ENCODE results near the gene MOXD1. TPM values are rescaled to one million over a fixed set of nuclear protein-coding genes. Genes with fewer than 3 reads are reported as not detected.

MOXD1 gene
- total and polyA plus RNA-seq, 12 donors, result 0.80 to 4.9 (median 1.9) TPM

DNA sequence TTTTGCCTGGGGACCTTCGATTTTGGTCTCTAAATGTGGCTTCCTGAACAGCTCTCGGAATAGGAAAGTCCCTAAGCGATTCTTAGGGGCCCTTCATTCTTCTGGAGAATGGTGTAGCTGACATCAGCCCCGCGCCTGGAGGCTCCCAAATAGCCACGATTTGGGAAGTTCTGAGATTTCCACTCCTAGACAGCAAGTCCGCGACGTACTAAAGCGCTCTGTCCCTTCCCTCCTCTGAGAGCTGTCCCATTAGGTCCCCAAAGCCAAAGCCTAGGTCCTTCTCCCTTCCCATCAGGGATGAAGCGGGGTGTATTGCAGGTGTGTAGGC, 756 bp downstream of the MOXD1 start:
- Histone ChIP-seq H3K27ac (peak overlapping the region in 3 of 10 donors; percentile 36 to 67 (median 39)), H3K4me1 (peaks cover 0 to 17% (median 8%) of the 10 kb centered on the region in 9 donors), H3K4me3 (peak overlapping the region; percentile 53 to 75 (median 62)), H3K27me3 (peaks cover 0 to 81% (median 43%) of the 10 kb centered on the region in 7 donors), H3K9me3 (peaks cover 0 to 6% (median 4%) of the 10 kb centered on the region in 11 donors), H3K36me3 (no peaks in the 10 kb centered on the region)
- intact Hi-C loops (cut with DNase I), result no loop called here
- no peak for DNase-seq
- ATAC-seq, result peak in 5 of 8 donors; percentile 19 to 46 (median 25)
- 18 to 22% methylated on average over 11 of the region's 11 CpGs for WGBS, 2 donors
- TF ChIP-seq, protein P1, sequence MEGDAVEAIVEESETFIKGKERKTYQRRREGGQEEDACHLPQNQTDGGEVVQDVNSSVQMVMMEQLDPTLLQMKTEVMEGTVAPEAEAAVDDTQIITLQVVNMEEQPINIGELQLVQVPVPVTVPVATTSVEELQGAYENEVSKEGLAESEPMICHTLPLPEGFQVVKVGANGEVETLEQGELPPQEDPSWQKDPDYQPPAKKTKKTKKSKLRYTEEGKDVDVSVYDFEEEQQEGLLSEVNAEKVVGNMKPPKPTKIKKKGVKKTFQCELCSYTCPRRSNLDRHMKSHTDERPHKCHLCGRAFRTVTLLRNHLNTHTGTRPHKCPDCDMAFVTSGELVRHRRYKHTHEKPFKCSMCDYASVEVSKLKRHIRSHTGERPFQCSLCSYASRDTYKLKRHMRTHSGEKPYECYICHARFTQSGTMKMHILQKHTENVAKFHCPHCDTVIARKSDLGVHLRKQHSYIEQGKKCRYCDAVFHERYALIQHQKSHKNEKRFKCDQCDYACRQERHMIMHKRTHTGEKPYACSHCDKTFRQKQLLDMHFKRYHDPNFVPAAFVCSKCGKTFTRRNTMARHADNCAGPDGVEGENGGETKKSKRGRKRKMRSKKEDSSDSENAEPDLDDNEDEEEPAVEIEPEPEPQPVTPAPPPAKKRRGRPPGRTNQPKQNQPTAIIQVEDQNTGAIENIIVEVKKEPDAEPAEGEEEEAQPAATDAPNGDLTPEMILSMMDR (IDR thresholded peaks at IDR 0.05), result no peak

DNA sequence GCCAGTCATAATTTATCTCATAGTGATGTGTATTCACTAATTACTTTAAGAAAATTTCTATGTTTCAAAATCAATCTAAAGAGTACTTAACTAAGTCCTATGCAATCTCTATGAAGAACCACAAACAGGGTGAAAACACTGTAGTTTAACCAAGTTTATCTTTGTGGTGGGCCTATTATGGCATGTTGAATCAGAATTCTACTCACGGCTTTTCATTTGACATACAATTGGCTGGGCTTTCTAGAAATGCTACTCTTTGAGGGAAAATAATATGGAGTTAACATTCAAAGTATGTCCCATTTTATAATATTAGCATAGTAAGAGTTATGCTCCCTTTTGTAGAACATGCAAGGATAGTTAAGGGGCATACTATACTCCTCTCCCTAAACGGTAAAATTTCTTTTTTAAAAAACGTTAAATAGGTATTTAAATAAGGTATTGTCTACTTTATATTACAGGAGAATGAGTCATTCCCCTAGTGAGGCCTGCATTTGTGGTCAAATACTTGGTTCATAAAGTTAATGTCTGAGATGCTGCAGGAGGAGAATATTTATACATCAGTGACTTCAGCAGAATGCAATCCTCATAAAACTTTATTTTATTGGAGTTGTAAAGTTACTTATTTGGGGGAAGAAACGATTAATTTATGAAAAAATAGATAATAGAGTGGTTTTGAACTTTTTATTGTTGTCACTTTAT, 1.8 kb downstream of the MOXD1 start:
- peaks cover 0 to 75% (median 43%) of the 10 kb centered on the region in 7 donors for H3K27me3 ChIP-seq
- H3K4me3 ChIP-seq, result peak overlapping the region in 3 of 10 donors; percentile 60 to 71 (median 69)
- TF ChIP-seq, protein P1 (IDR thresholded peaks at IDR 0.05), result no peak
- peaks cover 0 to 16% (median 14%) of the 10 kb centered on the region in 11 donors for H3K9me3 ChIP-seq
- ATAC-seq (no peak), DNase-seq (no peak)
- H3K4me1 ChIP-seq, result peaks cover 0 to 17% (median 8%) of the 10 kb centered on the region in 9 donors
- no peak overlapping the region for H3K27ac ChIP-seq
- no peaks in the 10 kb centered on the region for H3K36me3 ChIP-seq
- WGBS, 2 donors, result 69 to 74% methylated on average over 4 of the region's 4 CpGs
- intact Hi-C loops (cut with DNase I), result no loop called here

DNA sequence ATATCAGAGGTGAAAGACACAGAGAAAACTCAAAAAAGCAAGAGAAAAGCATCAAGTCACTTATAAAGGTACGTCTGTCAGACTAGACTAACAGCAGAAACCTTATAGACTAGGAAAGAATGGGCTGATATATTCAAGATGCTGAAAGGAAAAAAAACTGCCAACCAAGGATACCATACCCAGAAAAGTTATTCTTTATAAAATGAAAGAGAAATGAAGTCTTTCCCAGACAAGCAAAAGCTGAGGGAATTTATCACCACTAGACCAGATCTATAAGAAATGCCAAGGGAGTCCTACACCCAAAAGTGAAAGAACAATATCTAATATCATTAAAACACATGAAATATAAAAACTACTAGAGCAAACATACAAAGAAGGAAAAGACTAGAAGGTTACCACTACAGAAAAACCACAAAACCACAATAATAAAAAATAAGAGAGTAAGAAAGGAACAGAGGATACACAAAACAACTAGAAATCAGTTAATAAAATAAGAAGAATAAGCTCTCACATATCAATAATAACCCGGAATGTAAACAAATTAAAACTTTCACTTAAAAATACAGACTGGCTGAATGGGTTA, 6.2 kb downstream of the MOXD1 start:
- 91 to 92% methylated on average over 2 of the region's 2 CpGs for WGBS, 2 donors
- intact Hi-C loops (cut with DNase I), result no loop called here

DNA sequence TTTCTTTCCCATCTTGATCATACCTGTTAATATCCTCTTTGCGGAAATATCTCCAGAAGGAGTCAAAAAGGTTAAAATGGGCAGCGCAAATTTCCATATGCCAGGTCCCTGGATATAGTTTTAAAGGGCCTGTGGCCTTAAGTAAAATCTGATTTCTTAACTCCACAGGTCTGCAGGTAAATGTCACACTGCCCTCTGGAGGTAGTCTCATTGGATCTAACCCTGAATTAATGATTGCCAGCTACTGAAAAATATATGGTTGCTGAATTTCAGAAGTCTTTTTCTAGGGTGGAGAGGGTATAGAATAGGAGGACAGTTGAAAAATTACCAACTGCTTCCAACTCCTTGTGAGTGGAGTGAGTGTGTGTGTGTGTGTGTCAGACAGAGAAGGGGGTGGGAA, 8.5 kb downstream of the MOXD1 start:
- DNase-seq (no peak), ATAC-seq (no peak)
- peak overlapping the region in 2 of 10 donors; percentile 2 to 48 for H3K27ac ChIP-seq
- H3K4me3 ChIP-seq, result no peak overlapping the region
- peaks cover 0 to 25% (median 16%) of the 10 kb centered on the region in 11 donors for H3K9me3 ChIP-seq
- TF ChIP-seq, protein P1 (IDR thresholded peaks at IDR 0.05), result no peak
- peaks cover 0 to 10% (median 0%) of the 10 kb centered on the region in 7 donors for H3K27me3 ChIP-seq
- H3K36me3 ChIP-seq, result no peaks in the 10 kb centered on the region
- intact Hi-C loops (cut with DNase I), result no loop called here
- no peaks in the 10 kb centered on the region for H3K4me1 ChIP-seq
- WGBS, 2 donors, result 97 to 98% methylated on average over 2 of the region's 2 CpGs

More for the DNA sequence above, 6.2 kb downstream of the MOXD1 start:
- DNase-seq, result no peak
- no peak overlapping the region for H3K4me3 ChIP-seq
- TF ChIP-seq, protein P1 (IDR thresholded peaks at IDR 0.05), result no peak
- no peaks in the 10 kb centered on the region for H3K4me1 ChIP-seq
- ATAC-seq, result no peak
- H3K27me3 ChIP-seq, result peaks cover 0 to 31% (median 5%) of the 10 kb centered on the region in 7 donors
- H3K36me3 ChIP-seq, result no peaks in the 10 kb centered on the region
- H3K9me3 ChIP-seq, result peaks cover 0 to 25% (median 16%) of the 10 kb centered on the region in 11 donors
- no peak overlapping the region for H3K27ac ChIP-seq
